ENCODE results near the gene NR0B2. TPM values are rescaled to one million over a fixed set of nuclear protein-coding genes. Genes with fewer than 3 reads are reported as not detected.
A peak's percentile ranks its signal among the peaks of the same experiment; 100 is the strongest.
"Not testable (repeated sequence)": the region's sequence is repeated elsewhere in the genome, so short reads cannot be mapped to it uniquely, and the experiment has no call there.

The NR0B2 gene
- polyA plus RNA-seq, 12 donors: not detected

DNA sequence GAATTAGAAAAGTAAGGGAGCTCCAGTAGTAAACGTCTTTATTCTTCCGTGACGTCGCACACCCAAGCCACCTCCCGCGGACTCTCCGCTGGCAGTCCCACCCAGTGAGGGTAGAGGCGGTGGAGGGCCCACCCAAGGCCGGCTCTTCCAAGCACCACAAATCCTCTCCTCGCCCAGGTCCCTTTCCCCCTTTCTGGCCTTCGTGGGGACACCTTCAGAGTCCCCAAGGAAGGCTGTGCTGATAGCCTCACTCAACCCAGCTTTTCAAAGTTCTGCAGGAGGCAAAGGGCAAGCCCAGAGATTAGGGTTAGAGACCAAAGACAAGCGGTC is 23.3 kb downstream of the NR0B2 start:
- no peak for DNase-seq

DNA sequence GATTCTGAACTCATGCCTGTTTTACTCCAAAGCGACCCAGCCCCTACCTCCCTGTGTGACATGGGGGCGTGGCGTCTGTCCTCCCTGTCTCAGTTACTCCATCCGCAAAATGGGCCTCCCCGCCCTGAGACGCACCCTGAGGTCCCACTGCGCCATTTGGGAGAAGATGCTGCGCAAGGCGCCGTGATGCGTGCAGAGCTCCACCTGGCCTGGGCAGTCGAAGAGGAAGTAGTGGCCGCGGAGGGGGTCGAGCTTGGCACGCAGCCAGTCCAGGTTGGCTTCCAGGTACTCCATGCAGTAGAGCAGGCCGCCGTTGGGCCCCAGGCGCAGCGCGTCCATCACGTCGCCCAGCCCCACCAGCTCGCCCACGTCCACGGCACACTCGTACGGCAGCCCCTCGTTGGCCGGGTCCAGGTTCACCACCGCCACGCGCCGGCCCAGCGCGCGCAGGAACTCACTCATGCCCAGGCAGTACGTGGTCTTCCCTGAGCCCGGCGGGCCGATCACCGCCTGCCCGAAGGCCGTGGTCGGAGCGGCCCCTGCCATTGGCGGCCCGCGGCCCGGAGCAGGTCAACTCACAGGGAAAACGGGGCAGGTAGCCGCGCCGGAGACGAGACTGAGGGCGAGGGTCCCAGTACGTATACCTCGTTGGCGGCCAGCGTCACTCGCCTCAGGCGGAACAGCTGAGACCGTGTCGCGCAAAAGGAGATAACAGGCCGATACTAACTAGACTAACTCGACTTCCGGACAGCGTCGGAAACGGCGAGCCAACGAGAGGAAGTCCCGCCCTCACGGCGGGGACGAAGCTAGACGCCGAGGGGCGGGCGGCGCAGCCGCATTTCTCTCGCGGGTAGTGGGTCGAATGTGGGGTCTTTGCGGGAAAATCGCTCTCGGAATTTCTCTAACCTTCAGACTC is 24.0 kb downstream of the NR0B2 start, which contains the start of gene GPN2:
GPN2 (minus strand) TSS at position 733 of the 916 bp plus-strand sequence; CDS start at position 546, 187 bp downstream.
- DNase-seq: peak; percentile 88

DNA sequence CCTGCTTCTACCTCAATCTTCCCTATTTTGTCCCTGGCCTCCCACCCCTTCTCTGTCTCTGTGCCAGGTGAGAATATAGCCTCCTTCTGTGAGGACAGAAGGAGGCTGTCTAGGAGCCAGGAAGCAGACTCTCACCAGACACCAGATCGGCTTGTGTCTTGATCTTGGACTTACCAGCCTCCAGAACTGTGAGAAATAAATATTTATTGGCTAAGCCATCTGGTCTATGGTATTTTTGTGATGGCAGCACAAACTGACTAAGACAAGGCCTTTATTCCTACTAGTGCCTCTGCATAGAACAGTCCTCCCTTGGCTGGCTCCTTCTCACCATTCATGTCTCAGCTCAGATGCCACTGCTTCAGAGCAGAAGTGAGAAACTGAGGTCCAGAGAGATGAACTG is 25.5 kb downstream of the NR0B2 start:
- DNase-seq: no peak

DNA sequence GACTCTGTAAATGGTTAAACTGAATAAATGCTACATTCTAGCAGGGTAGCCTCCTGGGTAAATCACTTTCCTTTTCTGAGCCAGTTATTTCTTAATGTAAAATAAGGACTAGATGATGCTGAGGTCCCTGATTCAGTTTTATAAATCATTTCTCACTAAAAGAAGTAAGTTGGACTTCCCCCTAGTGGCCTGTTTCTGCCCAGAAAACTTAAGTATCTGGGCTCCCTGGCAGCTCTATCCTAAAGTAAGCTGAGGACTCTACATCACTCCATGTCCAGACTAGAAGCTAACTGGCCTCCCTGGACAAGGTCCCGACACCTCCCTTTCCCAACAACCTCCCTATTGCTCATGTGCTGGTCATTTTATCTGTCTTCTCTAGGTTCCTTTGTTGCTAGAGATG is 26.6 kb downstream of the NR0B2 start:
- DNase-seq: no peak

DNA sequence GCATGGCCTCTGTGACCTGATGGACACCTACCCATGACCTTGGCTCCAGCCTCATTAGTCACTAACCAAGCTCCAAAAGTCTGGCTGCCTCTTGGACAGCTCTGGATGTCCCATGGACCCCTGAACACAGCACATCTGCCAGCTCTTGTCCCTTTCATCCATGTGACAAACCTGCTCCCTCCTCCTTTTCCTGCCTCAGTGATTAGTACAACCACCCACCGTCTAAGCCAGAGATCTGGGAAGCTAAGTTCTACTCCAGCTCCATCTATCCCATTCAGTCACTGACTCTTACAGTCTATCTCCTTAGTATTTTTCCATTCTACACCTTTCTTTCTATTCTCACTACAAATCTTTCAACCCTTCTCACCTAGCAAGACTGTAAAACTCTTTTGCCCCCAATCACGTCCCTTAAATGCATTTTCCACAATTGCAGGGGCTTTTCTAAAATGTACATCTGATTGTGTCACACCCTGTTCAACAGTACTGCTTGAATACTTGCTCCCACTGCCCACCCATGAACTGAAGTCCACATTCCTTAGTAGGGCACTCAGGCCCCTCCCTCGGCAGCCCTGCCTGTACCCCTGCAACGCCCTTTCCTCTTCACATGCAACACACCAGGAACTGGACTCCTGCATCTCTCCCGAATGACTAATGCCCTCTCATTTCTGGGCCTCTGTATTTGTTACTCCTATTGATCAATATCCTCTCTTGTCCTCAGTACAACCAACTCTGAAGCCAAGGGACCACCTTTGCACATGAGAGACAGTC is 30.9 kb downstream of the NR0B2 start:
- DNase-seq: no peak

DNA sequence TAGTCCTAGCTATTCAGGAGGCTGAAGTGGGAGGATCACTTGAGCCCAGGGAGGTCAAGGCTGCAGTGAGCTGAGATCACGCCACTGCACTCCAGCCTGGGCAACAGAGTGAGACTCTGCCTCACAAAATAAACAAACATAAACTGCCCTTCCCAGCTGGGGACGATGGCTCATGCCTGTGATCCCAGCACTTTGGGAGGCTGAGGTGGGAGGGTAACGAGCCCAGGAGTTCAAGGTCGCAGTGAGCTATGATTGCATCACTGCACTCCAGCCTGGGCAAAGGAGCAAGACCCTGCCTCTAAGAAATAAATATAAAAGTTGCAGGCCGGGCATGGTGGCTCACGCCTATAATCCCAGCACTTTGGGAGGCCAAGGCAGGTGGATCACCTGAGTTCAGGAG is 32.2 kb downstream of the NR0B2 start:
- DNase-seq: not testable (repeated sequence)

DNA sequence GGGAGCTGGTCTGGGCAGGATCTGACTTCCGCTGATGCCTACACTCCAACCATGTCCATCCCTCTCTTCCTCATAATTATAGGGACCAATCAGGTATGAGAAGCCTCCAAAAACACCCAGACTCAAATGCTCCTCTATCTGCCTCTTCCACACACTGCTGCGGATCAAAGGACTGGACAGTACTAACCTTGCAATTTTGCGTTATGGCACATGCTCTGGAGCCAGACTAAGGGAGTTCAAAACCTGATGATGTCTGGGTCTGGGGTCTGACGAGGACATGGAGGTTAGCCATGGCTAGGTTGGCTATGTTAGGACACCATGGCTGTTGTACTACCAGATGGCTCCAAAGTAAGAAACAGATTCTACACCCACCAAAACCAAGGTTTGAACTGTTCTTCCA is 34.0 kb downstream of the NR0B2 start:
- no peak for DNase-seq

DNA sequence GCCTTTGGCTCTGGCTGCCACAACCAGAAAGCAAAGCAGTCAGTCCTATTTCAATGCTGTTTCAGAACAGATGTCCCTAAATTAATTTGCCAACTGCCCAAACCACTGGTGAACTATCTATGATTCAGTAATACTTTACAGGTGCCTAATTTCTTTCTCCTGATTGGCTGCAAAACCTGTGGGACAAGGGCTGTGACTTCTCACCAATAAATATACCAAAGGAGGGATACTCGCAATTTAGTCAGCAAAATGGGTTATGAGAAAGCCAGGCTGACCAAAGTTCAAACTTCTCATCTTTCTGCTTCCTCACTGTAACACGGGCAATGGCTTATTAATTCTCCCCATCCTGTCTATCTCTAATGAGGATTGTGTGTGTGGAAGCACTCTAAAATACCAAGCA is 36.4 kb downstream of the NR0B2 start:
- DNase-seq: no peak

DNA sequence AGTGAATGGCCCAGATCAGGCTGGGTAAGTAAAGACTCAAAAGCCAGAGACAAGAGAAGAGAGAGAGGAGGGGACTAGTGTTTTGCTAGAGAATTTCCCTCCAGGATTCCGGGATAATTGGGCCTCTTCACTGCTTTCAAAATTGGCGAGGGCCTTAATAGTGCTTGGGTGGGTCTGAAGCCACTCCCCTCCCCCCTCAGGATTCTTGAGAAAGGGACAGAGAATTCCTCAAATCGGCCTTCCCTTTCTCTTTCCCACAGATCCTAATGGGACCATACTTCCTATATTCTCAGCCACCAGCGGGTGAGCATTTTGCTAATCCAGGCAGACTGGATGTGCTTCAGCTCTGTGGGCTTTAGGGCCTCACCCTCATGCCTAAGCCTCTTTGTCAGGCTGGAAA is 38.9 kb downstream of the NR0B2 start:
- no peak for DNase-seq

DNA sequence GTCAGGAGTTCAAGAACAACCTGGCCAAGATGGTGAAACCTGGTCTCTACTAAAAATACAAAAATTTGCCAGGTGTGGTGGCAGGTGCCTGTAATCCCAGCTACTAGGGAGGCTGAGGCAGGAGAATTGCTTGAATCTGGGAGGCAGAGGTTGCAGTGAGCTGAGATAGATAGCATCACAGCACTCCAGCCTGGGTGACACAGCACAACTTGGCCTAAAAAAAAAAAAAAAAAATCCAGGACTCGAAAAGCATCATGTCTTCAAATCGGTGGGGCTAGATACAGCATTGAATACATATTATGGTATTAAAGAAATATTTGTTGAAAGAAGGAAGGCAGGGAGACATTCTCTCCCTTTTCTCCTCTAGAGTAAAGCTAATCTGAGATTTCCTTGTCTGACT is 40.7 kb downstream of the NR0B2 start:
- not testable (repeated sequence) for DNase-seq

DNA sequence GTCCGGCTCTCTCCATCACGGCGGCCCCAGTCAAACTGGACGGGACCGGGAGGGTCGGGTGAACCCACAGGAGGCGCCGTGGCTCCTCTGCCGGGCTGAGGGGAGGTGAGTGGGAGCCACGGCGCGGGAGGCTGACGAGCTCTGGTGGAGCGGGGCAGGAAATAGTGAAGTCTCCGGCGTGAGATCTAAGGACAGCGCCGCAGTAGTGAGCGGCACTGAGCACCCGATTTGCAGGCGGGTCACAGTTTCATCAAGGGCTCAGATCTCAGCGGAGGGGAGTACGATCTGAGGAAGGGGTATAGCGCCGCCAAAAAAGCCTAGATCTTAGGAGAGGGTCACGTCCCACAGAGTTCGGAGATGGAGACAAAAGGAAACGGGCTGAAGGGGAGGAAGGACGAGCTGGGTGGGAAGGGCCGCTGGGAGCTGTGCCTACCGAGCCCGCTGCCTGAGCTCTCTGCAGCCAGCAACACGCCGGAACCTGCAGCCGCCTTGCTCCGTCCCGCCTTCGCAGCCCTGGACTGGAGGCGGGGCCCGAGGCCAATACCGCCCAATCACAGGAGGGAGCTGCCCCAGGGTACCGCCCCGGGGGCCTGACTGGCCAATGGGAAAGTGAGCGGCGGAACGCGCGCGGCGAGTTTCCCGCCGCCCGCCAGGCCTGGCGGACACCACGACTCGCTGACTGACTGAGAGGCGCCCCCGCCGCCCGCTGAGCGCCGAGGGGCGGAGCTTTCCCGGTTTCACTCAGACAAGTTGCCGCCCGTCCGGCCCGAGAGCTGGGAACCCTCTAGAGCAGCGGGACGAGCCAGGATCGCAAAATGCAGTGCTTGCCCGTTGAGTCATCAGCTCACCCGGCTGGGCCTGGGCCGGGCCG is 48.9 kb downstream of the NR0B2 start:
- DNase-seq: peak; percentile 97

DNA sequence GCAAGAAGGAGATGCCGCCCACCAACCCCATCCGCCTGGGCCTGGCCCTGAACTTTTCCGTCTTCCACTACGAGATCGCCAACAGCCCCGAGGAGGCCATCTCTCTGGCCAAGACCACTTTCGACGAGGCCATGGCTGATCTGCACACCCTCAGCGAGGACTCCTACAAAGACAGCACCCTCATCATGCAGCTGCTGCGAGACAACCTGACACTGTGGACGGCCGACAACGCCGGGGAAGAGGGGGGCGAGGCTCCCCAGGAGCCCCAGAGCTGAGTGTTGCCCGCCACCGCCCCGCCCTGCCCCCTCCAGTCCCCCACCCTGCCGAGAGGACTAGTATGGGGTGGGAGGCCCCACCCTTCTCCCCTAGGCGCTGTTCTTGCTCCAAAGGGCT is 50.1 kb downstream of the NR0B2 start:
- DNase-seq: no peak

DNA sequence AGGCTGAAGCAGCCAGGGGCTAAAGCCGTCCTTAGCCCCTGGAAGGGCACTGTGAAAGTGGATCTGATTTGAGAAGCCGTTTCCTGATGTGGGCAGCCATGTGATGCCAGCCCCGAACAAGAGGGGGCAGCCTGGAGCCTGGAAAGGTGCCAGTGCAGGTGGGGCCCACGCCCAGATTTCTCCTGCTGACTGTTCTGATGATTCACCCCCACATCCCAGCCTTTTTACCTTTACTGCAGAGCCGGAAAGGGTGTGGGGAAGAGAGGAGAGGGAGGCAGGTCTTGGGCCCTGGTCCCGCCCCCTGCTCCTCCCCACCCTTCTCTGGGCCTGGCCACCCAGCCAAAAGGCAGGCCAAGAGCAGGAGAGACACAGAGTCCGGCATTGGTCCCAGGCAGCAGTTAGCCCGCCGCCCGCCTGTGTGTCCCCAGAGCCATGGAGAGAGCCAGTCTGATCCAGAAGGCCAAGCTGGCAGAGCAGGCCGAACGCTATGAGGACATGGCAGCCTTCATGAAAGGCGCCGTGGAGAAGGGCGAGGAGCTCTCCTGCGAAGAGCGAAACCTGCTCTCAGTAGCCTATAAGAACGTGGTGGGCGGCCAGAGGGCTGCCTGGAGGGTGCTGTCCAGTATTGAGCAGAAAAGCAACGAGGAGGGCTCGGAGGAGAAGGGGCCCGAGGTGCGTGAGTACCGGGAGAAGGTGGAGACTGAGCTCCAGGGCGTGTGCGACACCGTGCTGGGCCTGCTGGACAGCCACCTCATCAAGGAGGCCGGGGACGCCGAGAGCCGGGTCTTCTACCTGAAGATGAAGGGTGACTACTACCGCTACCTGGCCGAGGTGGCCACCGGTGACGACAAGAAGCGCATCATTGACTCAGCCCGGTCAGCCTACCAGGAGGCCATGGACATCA is 50.7 kb downstream of the NR0B2 start, which contains the start of gene SFN:
SFN (plus strand) TSS at position 369 of the 904 bp plus-strand sequence; CDS start at position 433, 64 bp downstream.
- no peak for DNase-seq

DNA sequence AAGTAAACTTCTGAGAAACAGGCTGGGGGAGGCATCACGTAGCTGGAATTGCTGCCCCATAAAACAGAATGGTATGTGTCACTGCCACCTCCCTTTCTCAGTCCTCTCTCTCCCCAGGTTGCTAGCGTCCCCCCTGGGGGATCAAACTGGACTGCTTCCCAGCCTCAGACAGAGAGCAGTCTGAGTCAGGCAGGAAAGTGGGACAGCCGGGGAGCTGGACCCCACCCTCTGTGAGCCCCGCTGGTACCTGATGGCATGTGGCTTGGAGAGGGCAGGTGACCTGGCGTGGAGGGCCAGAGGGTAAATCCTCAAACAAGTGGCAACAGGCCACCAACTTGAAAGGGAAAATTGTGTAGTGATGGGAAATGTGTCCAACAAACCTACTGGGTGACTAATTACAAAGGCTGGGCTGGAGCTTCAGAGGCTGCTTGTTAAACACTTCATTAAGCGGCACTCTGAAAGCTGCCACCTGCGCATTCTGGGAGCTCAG is 51.8 kb downstream of the NR0B2 start:
- DNase-seq: no peak

Other genes with a start within 250 kb of the NR0B2 start
- 100 to 1,000 TPM in 1 of 12 donors, 10 to 100 TPM in 10, not detected in 1; 38.3 to 154 (median 45.2) TPM for gene ARID1A, start 218.0 kb downstream of the NR0B2 start, polyA plus RNA-seq (ENCODE audit: insufficient read length in 12 of 12)
- 10 to 100 TPM in 2 of 12 donors, 1 to 10 TPM in 9, not detected in 1; 6.5 to 27.1 (median 7.9) TPM for gene PIGV, start 126.0 kb downstream of the NR0B2 start, polyA plus RNA-seq (ENCODE audit: insufficient read length in 12 of 12)
- gene ZDHHC18, start 87.3 kb downstream of the NR0B2 start, polyA plus RNA-seq (ENCODE audit: insufficient read length in 12 of 12): 10 to 100 TPM in 11 of 12 donors, not detected in 1; 14.5 to 32.9 (median 18.0) TPM
- 100 to 1,000 TPM in 1 of 12 donors, 10 to 100 TPM in 2, under 1 TPM in 5, not detected in 4; 0.15 to 110 (median 0.56) TPM for gene SFN, start 50.8 kb downstream of the NR0B2 start, polyA plus RNA-seq (ENCODE audit: insufficient read length in 12 of 12)
- gene GPN2, start 23.7 kb downstream of the NR0B2 start, polyA plus RNA-seq (ENCODE audit: insufficient read length in 12 of 12): 10 to 100 TPM in 10 of 12 donors, 1 to 10 TPM in 1, not detected in 1; 6.9 to 29.4 (median 19.3) TPM
- 10 to 100 TPM in 6 of 12 donors, 1 to 10 TPM in 5, not detected in 1; 7.4 to 12.3 (median 10.1) TPM for gene GPATCH3, start 13.5 kb downstream of the NR0B2 start, polyA plus RNA-seq (ENCODE audit: insufficient read length in 12 of 12)
- gene NUDC, start 7.8 kb upstream of the NR0B2 start, polyA plus RNA-seq (ENCODE audit: insufficient read length in 12 of 12): 10 to 100 TPM in 11 of 12 donors, not detected in 1; 42.2 to 61.8 (median 53.1) TPM
- 1 to 10 TPM in 2 of 12 donors, under 1 TPM in 3, not detected in 7; 0.09 to 5.0 (median 0.70) TPM for gene KDF1, start 46.5 kb upstream of the NR0B2 start, polyA plus RNA-seq (ENCODE audit: insufficient read length in 12 of 12)
- gene TRNP1, start 79.7 kb upstream of the NR0B2 start, polyA plus RNA-seq (ENCODE audit: insufficient read length in 12 of 12): 1 to 10 TPM in 8 of 12 donors, under 1 TPM in 2, not detected in 2; 0.62 to 5.3 (median 1.6) TPM
- 1 to 10 TPM in 2 of 12 donors, under 1 TPM in 8, not detected in 2; 0.19 to 2.5 (median 0.40) TPM for gene TENT5B, start 98.9 kb upstream of the NR0B2 start, polyA plus RNA-seq (ENCODE audit: insufficient read length in 12 of 12)
- 10 to 100 TPM in 11 of 12 donors, not detected in 1; 11.4 to 39.4 (median 15.3) TPM for gene SLC9A1, start 241.2 kb upstream of the NR0B2 start, polyA plus RNA-seq (ENCODE audit: insufficient read length in 12 of 12)

All from muscle of arm (tissue), 12 donors.